Suprapubic skin (tissue), 3 donors: ENCODE results near the gene SPIRE1.

Experiments
- POLR2AphosphoS5 ChIP-seq, 3 donors: sonication (generic); formaldehyde crosslinking; IDR thresholded peaks; one replicate each; pipeline ENCODE4 v1.6.1; 2017; ENCODE audit warnings: antibody characterized with exemption in 3 of 3
- TF ChIP-seq, protein P1 (sequence below), 2 donors: fragments of 200-600 bp in 1 of 2; fragments of 450-650 bp in 1 of 2; sonication (generic) in 1 of 2; IDR thresholded peaks; one replicate each; pipeline ENCODE4 v1.5.1; 2016 to 2019; ENCODE audit warnings: antibody characterized with exemption in 2 of 2, mild to moderate bottlenecking in 1 of 2, moderate library complexity in 1 of 2

DNA sequence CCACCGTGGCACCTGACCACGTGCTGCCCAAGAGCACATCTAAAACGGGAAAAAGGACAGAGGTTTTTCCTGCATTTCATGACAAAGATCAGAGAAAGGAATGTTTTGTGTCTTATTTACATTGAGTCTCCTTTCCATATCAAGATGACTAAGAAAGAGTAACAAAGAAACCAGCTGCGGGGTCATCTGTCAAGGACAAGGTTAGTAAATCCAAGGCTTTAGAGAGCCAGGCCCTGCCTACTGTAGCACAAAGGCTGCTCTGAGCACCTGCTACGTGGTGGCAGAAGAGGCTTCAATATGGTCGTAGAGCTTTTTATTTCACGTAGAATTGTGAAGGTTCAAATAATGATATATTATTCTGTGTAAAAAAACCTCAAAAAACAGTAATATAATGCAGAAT is 199.1 kb downstream of the SPIRE1 start:
- no peak for TF ChIP-seq POLR2AphosphoS5 (IDR thresholded peaks at IDR 0.05)
- TF ChIP-seq, protein P1, sequence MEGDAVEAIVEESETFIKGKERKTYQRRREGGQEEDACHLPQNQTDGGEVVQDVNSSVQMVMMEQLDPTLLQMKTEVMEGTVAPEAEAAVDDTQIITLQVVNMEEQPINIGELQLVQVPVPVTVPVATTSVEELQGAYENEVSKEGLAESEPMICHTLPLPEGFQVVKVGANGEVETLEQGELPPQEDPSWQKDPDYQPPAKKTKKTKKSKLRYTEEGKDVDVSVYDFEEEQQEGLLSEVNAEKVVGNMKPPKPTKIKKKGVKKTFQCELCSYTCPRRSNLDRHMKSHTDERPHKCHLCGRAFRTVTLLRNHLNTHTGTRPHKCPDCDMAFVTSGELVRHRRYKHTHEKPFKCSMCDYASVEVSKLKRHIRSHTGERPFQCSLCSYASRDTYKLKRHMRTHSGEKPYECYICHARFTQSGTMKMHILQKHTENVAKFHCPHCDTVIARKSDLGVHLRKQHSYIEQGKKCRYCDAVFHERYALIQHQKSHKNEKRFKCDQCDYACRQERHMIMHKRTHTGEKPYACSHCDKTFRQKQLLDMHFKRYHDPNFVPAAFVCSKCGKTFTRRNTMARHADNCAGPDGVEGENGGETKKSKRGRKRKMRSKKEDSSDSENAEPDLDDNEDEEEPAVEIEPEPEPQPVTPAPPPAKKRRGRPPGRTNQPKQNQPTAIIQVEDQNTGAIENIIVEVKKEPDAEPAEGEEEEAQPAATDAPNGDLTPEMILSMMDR (IDR thresholded peaks at IDR 0.05) = no peak
